ENCODE results near the gene SULT1C4. TPM values are rescaled to one million over a fixed set of nuclear protein-coding genes. Genes with fewer than 3 reads are reported as not detected.

SULT1C4 gene
- total and polyA plus RNA-seq, 2 of the 8 experiments (the other 6 are each of a cell fraction or from before 2014, with no cell fraction given): 1.5 to 2.1 TPM

DNA sequence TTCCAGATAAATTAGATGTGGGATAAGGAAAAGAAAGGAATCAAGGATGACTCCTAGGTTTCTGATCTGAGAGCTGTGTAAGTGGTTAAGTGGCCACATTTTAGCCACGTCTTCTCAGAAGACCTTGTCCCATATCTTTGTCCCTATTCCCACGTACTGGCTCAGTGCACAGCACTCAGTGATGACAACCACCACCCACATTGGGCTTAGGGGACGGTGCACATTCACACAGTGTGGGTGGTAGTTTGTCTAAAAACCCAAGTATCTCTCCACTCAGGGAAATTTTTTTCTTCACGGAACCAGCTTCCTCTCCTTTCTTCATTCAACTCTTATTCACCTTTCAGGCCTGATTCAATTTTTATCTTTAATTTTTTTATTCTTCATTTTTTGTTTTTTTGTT lies 40.7 kb downstream of the SULT1C4 start (continued):
- TF ChIP-seq, protein P1, sequence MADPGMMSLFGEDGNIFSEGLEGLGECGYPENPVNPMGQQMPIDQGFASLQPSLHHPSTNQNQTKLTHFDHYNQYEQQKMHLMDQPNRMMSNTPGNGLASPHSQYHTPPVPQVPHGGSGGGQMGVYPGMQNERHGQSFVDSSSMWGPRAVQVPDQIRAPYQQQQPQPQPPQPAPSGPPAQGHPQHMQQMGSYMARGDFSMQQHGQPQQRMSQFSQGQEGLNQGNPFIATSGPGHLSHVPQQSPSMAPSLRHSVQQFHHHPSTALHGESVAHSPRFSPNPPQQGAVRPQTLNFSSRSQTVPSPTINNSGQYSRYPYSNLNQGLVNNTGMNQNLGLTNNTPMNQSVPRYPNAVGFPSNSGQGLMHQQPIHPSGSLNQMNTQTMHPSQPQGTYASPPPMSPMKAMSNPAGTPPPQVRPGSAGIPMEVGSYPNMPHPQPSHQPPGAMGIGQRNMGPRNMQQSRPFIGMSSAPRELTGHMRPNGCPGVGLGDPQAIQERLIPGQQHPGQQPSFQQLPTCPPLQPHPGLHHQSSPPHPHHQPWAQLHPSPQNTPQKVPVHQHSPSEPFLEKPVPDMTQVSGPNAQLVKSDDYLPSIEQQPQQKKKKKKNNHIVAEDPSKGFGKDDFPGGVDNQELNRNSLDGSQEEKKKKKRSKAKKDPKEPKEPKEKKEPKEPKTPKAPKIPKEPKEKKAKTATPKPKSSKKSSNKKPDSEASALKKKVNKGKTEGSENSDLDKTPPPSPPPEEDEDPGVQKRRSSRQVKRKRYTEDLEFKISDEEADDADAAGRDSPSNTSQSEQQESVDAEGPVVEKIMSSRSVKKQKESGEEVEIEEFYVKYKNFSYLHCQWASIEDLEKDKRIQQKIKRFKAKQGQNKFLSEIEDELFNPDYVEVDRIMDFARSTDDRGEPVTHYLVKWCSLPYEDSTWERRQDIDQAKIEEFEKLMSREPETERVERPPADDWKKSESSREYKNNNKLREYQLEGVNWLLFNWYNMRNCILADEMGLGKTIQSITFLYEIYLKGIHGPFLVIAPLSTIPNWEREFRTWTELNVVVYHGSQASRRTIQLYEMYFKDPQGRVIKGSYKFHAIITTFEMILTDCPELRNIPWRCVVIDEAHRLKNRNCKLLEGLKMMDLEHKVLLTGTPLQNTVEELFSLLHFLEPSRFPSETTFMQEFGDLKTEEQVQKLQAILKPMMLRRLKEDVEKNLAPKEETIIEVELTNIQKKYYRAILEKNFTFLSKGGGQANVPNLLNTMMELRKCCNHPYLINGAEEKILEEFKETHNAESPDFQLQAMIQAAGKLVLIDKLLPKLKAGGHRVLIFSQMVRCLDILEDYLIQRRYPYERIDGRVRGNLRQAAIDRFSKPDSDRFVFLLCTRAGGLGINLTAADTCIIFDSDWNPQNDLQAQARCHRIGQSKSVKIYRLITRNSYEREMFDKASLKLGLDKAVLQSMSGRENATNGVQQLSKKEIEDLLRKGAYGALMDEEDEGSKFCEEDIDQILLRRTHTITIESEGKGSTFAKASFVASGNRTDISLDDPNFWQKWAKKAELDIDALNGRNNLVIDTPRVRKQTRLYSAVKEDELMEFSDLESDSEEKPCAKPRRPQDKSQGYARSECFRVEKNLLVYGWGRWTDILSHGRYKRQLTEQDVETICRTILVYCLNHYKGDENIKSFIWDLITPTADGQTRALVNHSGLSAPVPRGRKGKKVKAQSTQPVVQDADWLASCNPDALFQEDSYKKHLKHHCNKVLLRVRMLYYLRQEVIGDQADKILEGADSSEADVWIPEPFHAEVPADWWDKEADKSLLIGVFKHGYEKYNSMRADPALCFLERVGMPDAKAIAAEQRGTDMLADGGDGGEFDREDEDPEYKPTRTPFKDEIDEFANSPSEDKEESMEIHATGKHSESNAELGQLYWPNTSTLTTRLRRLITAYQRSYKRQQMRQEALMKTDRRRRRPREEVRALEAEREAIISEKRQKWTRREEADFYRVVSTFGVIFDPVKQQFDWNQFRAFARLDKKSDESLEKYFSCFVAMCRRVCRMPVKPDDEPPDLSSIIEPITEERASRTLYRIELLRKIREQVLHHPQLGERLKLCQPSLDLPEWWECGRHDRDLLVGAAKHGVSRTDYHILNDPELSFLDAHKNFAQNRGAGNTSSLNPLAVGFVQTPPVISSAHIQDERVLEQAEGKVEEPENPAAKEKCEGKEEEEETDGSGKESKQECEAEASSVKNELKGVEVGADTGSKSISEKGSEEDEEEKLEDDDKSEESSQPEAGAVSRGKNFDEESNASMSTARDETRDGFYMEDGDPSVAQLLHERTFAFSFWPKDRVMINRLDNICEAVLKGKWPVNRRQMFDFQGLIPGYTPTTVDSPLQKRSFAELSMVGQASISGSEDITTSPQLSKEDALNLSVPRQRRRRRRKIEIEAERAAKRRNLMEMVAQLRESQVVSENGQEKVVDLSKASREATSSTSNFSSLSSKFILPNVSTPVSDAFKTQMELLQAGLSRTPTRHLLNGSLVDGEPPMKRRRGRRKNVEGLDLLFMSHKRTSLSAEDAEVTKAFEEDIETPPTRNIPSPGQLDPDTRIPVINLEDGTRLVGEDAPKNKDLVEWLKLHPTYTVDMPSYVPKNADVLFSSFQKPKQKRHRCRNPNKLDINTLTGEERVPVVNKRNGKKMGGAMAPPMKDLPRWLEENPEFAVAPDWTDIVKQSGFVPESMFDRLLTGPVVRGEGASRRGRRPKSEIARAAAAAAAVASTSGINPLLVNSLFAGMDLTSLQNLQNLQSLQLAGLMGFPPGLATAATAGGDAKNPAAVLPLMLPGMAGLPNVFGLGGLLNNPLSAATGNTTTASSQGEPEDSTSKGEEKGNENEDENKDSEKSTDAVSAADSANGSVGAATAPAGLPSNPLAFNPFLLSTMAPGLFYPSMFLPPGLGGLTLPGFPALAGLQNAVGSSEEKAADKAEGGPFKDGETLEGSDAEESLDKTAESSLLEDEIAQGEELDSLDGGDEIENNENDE (IDR thresholded peaks at IDR 0.05; ENCODE audit: insufficient replicate concordance, low read length): no peak
- no peak for TF ChIP-seq TBP (IDR thresholded peaks at IDR 0.05; ENCODE audit: low read depth, low read length)

Data from H1 (cell line).